Nephron (organoid): Measurements from ENCODE around the gene QTRT2.

Experiments
- H3K27ac Mint-ChIP-seq, 3 experiments: 2 replicates each; pipeline ENCODE4 v1.8.0; 2020; ENCODE audit warnings: mixed read lengths in 3 of 3, mild to moderate bottlenecking in 2 of 3, moderate library complexity in 1 of 3
- H3K27me3 Mint-ChIP-seq: 2 replicates; pipeline ENCODE4 v1.8.0; 2021; ENCODE audit warnings: low read depth, mild to moderate bottlenecking, moderate library complexity, mixed read lengths
- H3K36me3 Mint-ChIP-seq: 2 replicates; pipeline ENCODE4 v1.8.0; 2020; ENCODE audit warnings: low read depth, mixed read lengths
- H3K4me1 Mint-ChIP-seq: 2 replicates; pipeline ENCODE4 v1.8.0; 2020; ENCODE audit warnings: mixed read lengths
- H3K4me3 Mint-ChIP-seq, 3 experiments: 2 replicates each; pipeline ENCODE4 v1.8.0; 2020; ENCODE audit warnings: mild to moderate bottlenecking in 3 of 3, mixed read lengths in 3 of 3, moderate library complexity in 2 of 3
- H3K9me3 Mint-ChIP-seq: 2 replicates; pipeline ENCODE4 v1.8.0; 2020; ENCODE audit warnings: mixed read lengths
- CTCF ChIP-seq, 3 experiments: fragments of 200-600 bp; sonication (generic); IDR thresholded peaks; one replicate each; pipeline ENCODE4 v1.5.0; 2021; ENCODE audit warnings: antibody characterized with exemption in 3 of 3; ENCODE audit not compliant: unreplicated experiment in 3 of 3

Gene QTRT2

GRCh38 chr3:114060906-114061655 is 4.5 kb downstream of the QTRT2 start:
- no peaks in the 10 kb centered on the region for H3K27me3 Mint-ChIP-seq
- H3K4me1 Mint-ChIP-seq: peaks cover 24% of the 10 kb centered on the region
- H3K36me3 Mint-ChIP-seq: peaks cover 6% of the 10 kb centered on the region
- no peak overlapping the region for H3K27ac Mint-ChIP-seq
- H3K4me3 Mint-ChIP-seq: no peak overlapping the region
- no peak for TF ChIP-seq CTCF (IDR thresholded peaks at IDR 0.05; ENCODE audit: unreplicated experiment in 3 of 3)
- H3K9me3 Mint-ChIP-seq: no peaks in the 10 kb centered on the region

DNA sequence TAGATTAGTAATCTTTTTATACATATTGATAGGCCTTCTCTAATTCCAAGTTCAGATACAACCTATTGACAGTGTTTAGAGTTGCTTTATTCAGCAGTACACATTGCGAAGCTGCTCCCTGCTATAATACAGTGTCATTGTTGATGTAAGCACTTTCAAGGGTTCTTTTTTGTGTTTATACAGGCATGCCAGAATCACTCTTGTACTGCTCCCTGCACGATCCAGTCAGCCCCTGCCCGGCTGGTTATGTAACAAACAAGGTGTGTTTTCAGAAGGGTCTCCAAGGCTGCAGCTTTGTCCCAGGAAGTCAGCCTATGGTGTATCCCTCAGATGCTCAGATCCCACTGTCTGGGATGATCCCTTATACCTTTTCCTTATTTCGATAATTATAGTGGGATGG is 11.3 kb downstream of the QTRT2 start:
- TF ChIP-seq CTCF (IDR thresholded peaks at IDR 0.05; ENCODE audit: unreplicated experiment in 3 of 3): no peak
- H3K27me3 Mint-ChIP-seq: no peaks in the 10 kb centered on the region
- no peaks in the 10 kb centered on the region for H3K9me3 Mint-ChIP-seq
- peaks cover 50% of the 10 kb centered on the region for H3K36me3 Mint-ChIP-seq
- H3K27ac Mint-ChIP-seq: no peak overlapping the region
- peaks cover 10% of the 10 kb centered on the region for H3K4me1 Mint-ChIP-seq
- H3K4me3 Mint-ChIP-seq: no peak overlapping the region

DNA sequence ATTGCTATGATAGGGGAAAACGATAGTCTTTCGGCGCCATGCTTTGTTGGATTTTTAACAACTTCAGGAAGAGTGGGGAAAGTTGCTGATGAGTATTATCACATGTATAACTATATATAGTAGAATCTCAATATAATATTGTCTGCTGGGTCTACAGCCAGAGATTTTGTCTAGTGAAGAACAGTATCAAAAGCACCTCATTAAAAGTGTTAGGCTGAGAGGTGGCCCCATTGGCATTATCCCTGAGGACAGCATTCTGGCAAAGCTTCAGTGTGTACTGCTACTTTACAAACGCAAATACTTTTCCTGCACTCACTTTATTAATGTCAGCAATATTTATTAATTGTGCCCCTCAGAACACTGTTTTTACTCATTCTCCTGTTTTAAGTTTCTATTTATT is 11.8 kb downstream of the QTRT2 start:
- Mint-ChIP-seq H3K27ac (no peak overlapping the region), H3K4me3 (no peak overlapping the region), H3K9me3 (no peaks in the 10 kb centered on the region), H3K36me3 (peaks cover 54% of the 10 kb centered on the region), H3K4me1 (peaks cover 6% of the 10 kb centered on the region), H3K27me3 (no peaks in the 10 kb centered on the region)
- TF ChIP-seq CTCF (IDR thresholded peaks at IDR 0.05; ENCODE audit: unreplicated experiment in 3 of 3): no peak

DNA sequence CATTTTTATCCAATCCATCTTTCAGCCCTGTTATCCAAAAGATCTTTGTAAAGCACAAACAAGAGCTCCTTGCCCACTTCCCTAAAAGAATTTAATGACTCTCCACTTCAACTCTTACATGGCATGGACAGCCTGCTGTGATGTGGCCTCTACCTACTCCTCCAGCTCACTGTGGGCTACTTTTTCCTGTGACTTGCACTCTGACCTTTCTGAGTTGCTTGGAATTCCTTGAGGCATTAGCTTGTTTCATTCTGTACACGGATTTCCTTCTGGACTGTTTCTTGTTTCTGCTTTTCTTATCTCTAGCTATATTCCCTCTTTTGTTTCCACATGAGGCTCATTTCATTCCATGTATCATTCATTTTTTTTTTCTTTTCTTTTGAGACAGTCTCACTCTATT is 15.2 kb downstream of the QTRT2 start:
- H3K36me3 Mint-ChIP-seq: peaks cover 73% of the 10 kb centered on the region
- H3K4me3 Mint-ChIP-seq: no peak overlapping the region
- no peaks in the 10 kb centered on the region for H3K27me3 Mint-ChIP-seq
- TF ChIP-seq CTCF (IDR thresholded peaks at IDR 0.05; ENCODE audit: unreplicated experiment in 3 of 3): no peak
- peak overlapping the region in 1 of 3 experiments; percentile 59 for H3K27ac Mint-ChIP-seq
- H3K9me3 Mint-ChIP-seq: no peaks in the 10 kb centered on the region
- peaks cover 6% of the 10 kb centered on the region for H3K4me1 Mint-ChIP-seq

- TF ChIP-seq CTCF (IDR thresholded peaks at IDR 0.05; ENCODE audit: unreplicated experiment in 3 of 3): no peak
- peaks cover 2% of the 10 kb centered on the region for H3K4me1 Mint-ChIP-seq
- H3K27me3 Mint-ChIP-seq: no peaks in the 10 kb centered on the region
- H3K36me3 Mint-ChIP-seq: peaks cover 76% of the 10 kb centered on the region
- no peak overlapping the region for H3K27ac Mint-ChIP-seq
- H3K9me3 Mint-ChIP-seq: no peaks in the 10 kb centered on the region
- no peak overlapping the region for H3K4me3 Mint-ChIP-seq
These were observed 20.2 kb downstream of the QTRT2 start for GRCh38 chr3:114076711-114077110.

- no peaks in the 10 kb centered on the region for H3K4me1 Mint-ChIP-seq
- H3K9me3 Mint-ChIP-seq: no peaks in the 10 kb centered on the region
- TF ChIP-seq CTCF (IDR thresholded peaks at IDR 0.05; ENCODE audit: unreplicated experiment in 3 of 3): no peak
- no peak overlapping the region for H3K4me3 Mint-ChIP-seq
- H3K27ac Mint-ChIP-seq: no peak overlapping the region
- peaks cover 74% of the 10 kb centered on the region for H3K36me3 Mint-ChIP-seq
- H3K27me3 Mint-ChIP-seq: no peaks in the 10 kb centered on the region
These were observed 21.6 kb downstream of the QTRT2 start for GRCh38 chr3:114078126-114078525.
